ENCODE results near the gene MGME1. TPM values are rescaled to one million over a fixed set of nuclear protein-coding genes. Genes with fewer than 3 reads are reported as not detected.

The MGME1 gene, protein sequence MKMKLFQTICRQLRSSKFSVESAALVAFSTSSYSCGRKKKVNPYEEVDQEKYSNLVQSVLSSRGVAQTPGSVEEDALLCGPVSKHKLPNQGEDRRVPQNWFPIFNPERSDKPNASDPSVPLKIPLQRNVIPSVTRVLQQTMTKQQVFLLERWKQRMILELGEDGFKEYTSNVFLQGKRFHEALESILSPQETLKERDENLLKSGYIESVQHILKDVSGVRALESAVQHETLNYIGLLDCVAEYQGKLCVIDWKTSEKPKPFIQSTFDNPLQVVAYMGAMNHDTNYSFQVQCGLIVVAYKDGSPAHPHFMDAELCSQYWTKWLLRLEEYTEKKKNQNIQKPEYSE
- total RNA-seq (2021) (55.0 to 59.2 TPM (median 56.0 TPM) in 3 replicates), Bru-seq, nascent RNA (percentile 96 among the genes with signal in this experiment)
- long read RNA-seq, experiment 1, transcript MGME1-205 (3 exons, 740 nt): minor isoform, 13 of 289 reads
- long read RNA-seq, experiment 1, transcript MGME1-203 (5 exons, 2,336 nt): major isoform, 181 of 289 reads
- long read RNA-seq, experiment 1, transcript MGME1-201 (3 exons, 1,781 nt): minor isoform, 8 of 289 reads
- long read RNA-seq, experiment 1, partial matches to known transcripts: 43 of 289 reads
- long read RNA-seq, experiment 1, other reads (novel, unspliced or antisense): 40 of 289 reads
- long read RNA-seq, experiment 2, transcript MGME1-203 (5 exons, 2,336 nt): major isoform, 40 of 90 reads
- long read RNA-seq, experiment 2, partial matches to known transcripts: 38 of 90 reads
- long read RNA-seq, experiment 2, other reads (novel, unspliced or antisense): 5 of 90 reads
- long read RNA-seq, experiment 3, transcript MGME1-203 (5 exons, 2,336 nt): major isoform, 97 of 185 reads
- long read RNA-seq, experiment 3, transcript MGME1-202 (5 exons, 1,936 nt): minor isoform, 7 of 185 reads
- long read RNA-seq, experiment 3, partial matches to known transcripts: 16 of 185 reads
- long read RNA-seq, experiment 3, other reads (novel, unspliced or antisense): 61 of 185 reads

DNA sequence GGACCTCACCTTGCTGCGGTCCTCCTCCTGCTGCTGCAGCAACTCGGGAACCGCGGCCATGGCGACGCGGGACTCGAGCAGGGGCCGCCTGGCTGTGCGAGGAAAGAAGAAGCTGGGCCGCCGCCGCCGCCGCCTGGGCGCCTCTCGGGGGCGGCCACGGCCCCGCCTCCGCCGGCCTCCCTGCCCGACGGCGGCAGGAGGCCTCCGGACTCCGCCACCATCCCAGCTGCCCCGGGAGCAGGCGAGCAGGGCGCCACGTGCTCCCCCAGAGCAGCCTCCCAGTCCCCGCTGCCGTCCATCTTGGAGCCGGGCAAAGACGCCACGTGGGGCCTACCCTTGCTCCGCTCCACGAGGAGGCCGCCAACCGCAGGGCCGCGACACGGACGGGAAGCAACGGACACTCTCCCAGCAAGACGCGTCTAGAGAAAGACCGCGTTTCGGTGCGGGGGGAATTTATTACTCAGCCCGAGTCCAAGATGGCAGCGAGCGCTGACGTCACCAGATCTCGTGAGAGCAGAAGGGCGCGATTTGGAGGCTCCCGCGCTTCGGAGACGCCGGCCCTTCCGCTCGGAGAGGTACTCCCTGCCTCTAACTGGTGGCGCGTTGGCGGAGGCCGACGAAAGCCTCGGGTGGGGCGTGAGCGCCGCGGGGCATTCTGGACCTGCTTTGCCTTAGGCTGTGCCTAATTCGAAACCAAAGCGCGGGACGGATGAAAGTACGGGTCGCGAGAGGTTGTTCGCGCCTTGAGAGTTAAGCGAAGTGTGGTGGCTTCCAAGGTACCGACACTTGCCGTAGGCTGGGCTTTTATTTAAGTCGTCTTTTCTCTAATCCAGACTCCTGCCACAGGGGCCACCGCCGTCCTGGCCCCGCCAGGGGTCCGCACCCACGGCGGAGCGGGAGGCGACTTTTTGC lies at the start of gene MGME1, which contains the start of gene SNX5:
Gene MGME1, plus strand, starts transcription at position 653 of the 912 bp plus-strand sequence. CDS start 842 bp downstream, outside the sequence.
Gene SNX5, minus strand, starts transcription at position 429 of the 912 bp plus-strand sequence. Its CDS starts 369 bp downstream, at position 60.
- Mint-ChIP-seq H3K36me3 (peaks cover 54% of the 10 kb centered on the region), H3K9me3 (no peaks in the 10 kb centered on the region), H3K4me3 (peak within 1 kb of the TSS; percentile 86), H3K27ac (peak within 1 kb of the TSS; percentile 99), H3K4me1 (peaks cover 54% of the 10 kb centered on the region), H3K27me3 (ENCODE audit: low read depth) (no peaks in the 10 kb centered on the region)
- peak; percentile 99 for DNase-seq (ENCODE audit: low spot score)
- peak; percentile 89 for ATAC-seq
- POLR2A ChIA-PET: interaction anchor here (1.3 to 2.2 kb wide), 3 partner anchors 13 to 399 kb away, joined by 3 to 6 read pairs (median 5); partner anchors contain the start of gene DSTN
- CTCF ChIA-PET: no interaction called here
- TF ChIP-seq, protein P1, sequence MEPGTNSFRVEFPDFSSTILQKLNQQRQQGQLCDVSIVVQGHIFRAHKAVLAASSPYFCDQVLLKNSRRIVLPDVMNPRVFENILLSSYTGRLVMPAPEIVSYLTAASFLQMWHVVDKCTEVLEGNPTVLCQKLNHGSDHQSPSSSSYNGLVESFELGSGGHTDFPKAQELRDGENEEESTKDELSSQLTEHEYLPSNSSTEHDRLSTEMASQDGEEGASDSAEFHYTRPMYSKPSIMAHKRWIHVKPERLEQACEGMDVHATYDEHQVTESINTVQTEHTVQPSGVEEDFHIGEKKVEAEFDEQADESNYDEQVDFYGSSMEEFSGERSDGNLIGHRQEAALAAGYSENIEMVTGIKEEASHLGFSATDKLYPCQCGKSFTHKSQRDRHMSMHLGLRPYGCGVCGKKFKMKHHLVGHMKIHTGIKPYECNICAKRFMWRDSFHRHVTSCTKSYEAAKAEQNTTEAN (CRISPR knock-in tag; IDR thresholded peaks at IDR 0.05): peak; percentile 78; the same call in 1 of the 2 replicates
- no peak; the same call in 1 of the 2 replicates for TF ChIP-seq FOXP1 (CRISPR knock-in tag; IDR thresholded peaks at IDR 0.05; ENCODE audit: borderline replicate concordance)
- TF ChIP-seq, protein P2, sequence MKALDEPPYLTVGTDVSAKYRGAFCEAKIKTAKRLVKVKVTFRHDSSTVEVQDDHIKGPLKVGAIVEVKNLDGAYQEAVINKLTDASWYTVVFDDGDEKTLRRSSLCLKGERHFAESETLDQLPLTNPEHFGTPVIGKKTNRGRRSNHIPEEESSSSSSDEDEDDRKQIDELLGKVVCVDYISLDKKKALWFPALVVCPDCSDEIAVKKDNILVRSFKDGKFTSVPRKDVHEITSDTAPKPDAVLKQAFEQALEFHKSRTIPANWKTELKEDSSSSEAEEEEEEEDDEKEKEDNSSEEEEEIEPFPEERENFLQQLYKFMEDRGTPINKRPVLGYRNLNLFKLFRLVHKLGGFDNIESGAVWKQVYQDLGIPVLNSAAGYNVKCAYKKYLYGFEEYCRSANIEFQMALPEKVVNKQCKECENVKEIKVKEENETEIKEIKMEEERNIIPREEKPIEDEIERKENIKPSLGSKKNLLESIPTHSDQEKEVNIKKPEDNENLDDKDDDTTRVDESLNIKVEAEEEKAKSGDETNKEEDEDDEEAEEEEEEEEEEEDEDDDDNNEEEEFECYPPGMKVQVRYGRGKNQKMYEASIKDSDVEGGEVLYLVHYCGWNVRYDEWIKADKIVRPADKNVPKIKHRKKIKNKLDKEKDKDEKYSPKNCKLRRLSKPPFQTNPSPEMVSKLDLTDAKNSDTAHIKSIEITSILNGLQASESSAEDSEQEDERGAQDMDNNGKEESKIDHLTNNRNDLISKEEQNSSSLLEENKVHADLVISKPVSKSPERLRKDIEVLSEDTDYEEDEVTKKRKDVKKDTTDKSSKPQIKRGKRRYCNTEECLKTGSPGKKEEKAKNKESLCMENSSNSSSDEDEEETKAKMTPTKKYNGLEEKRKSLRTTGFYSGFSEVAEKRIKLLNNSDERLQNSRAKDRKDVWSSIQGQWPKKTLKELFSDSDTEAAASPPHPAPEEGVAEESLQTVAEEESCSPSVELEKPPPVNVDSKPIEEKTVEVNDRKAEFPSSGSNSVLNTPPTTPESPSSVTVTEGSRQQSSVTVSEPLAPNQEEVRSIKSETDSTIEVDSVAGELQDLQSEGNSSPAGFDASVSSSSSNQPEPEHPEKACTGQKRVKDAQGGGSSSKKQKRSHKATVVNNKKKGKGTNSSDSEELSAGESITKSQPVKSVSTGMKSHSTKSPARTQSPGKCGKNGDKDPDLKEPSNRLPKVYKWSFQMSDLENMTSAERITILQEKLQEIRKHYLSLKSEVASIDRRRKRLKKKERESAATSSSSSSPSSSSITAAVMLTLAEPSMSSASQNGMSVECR (CRISPR knock-in tag; IDR thresholded peaks at IDR 0.05; ENCODE audit: borderline replicate concordance): peak; percentile 12; the same call in 1 of the 2 replicates
- peak; percentile 64; the same call in 1 of the 2 replicates for TF ChIP-seq CBFB (CRISPR knock-in tag; IDR thresholded peaks at IDR 0.05; ENCODE audit: low read depth)
- no peak; the same call in 1 of the 2 replicates for TF ChIP-seq EMX1 (CRISPR knock-in tag; IDR thresholded peaks at IDR 0.05)
- peak; percentile 36; the same call in 1 of the 2 replicates for TF ChIP-seq SMAD3 (CRISPR knock-in tag; IDR thresholded peaks at IDR 0.05; ENCODE audit: borderline replicate concordance)
- TF ChIP-seq NR3C1 (CRISPR knock-in tag; conservative IDR thresholded peaks at IDR 0.05; ENCODE audit: low read depth): 0 out of 2 replicates have a peak, but pooled peaks have one; percentile 47
- TF ChIP-seq CREB1 (CRISPR knock-in tag; IDR thresholded peaks at IDR 0.05): 0 out of 2 replicates have a peak, but pooled peaks have one; percentile 51
- TF ChIP-seq MXD4 (CRISPR knock-in tag; IDR thresholded peaks at IDR 0.05; ENCODE audit: borderline replicate concordance): no peak
- TF ChIP-seq, protein P3, sequence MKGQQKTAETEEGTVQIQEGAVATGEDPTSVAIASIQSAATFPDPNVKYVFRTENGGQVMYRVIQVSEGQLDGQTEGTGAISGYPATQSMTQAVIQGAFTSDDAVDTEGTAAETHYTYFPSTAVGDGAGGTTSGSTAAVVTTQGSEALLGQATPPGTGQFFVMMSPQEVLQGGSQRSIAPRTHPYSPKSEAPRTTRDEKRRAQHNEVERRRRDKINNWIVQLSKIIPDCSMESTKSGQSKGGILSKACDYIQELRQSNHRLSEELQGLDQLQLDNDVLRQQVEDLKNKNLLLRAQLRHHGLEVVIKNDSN (CRISPR knock-in tag; IDR thresholded peaks at IDR 0.05): peak; percentile 89
- TF ChIP-seq ZBTB21 (CRISPR knock-in tag; IDR thresholded peaks at IDR 0.05; ENCODE audit: borderline replicate concordance): peak; percentile 91; the same call in 1 of the 2 replicates
- TF ChIP-seq, protein P4, sequence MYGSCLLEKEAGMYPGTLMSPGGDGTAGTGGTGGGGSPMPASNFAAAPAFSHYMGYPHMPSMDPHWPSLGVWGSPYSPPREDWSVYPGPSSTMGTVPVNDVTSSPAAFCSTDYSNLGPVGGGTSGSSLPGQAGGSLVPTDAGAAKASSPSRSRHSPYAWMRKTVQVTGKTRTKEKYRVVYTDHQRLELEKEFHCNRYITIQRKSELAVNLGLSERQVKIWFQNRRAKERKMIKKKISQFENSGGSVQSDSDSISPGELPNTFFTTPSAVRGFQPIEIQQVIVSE (CRISPR knock-in tag; IDR thresholded peaks at IDR 0.05; ENCODE audit: borderline replicate concordance): no peak
- TF ChIP-seq, protein P5, sequence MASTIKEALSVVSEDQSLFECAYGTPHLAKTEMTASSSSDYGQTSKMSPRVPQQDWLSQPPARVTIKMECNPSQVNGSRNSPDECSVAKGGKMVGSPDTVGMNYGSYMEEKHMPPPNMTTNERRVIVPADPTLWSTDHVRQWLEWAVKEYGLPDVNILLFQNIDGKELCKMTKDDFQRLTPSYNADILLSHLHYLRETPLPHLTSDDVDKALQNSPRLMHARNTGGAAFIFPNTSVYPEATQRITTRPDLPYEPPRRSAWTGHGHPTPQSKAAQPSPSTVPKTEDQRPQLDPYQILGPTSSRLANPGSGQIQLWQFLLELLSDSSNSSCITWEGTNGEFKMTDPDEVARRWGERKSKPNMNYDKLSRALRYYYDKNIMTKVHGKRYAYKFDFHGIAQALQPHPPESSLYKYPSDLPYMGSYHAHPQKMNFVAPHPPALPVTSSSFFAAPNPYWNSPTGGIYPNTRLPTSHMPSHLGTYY (CRISPR knock-in tag; IDR thresholded peaks at IDR 0.05): no peak
- TF ChIP-seq, protein P6, sequence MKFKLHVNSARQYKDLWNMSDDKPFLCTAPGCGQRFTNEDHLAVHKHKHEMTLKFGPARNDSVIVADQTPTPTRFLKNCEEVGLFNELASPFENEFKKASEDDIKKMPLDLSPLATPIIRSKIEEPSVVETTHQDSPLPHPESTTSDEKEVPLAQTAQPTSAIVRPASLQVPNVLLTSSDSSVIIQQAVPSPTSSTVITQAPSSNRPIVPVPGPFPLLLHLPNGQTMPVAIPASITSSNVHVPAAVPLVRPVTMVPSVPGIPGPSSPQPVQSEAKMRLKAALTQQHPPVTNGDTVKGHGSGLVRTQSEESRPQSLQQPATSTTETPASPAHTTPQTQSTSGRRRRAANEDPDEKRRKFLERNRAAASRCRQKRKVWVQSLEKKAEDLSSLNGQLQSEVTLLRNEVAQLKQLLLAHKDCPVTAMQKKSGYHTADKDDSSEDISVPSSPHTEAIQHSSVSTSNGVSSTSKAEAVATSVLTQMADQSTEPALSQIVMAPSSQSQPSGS (CRISPR knock-in tag; IDR thresholded peaks at IDR 0.05; ENCODE audit: borderline replicate concordance, low read depth): no peak
- no peak for TF ChIP-seq SMAD4 (CRISPR knock-in tag; IDR thresholded peaks at IDR 0.05)
- TF ChIP-seq TEAD4 (CRISPR knock-in tag; IDR thresholded peaks at IDR 0.05): no peak
- peak; percentile 90 for TF ChIP-seq MYBL2 (CRISPR knock-in tag; IDR thresholded peaks at IDR 0.05)
- TF ChIP-seq, protein P7, sequence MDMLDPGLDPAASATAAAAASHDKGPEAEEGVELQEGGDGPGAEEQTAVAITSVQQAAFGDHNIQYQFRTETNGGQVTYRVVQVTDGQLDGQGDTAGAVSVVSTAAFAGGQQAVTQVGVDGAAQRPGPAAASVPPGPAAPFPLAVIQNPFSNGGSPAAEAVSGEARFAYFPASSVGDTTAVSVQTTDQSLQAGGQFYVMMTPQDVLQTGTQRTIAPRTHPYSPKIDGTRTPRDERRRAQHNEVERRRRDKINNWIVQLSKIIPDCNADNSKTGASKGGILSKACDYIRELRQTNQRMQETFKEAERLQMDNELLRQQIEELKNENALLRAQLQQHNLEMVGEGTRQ (CRISPR knock-in tag; IDR thresholded peaks at IDR 0.05): peak; percentile 88
